AG04449 (cell line): ENCODE measurements around the gene ENOX1.

Experiments
- CTCF ChIA-PET: fragments of 350-600 bp; formaldehyde crosslinking; extraction: SDS; loops from one replicate; lab custom pipeline; 2021; ENCODE audit warnings: antibody characterized with exemption; lab: Yijun Ruan, JAX
- POLR2A ChIA-PET: fragments of 400-600, 350-600 bp; formaldehyde crosslinking; extraction: SDS; loops from one replicate; lab custom pipeline; 2020; ENCODE audit warnings: antibody characterized with exemption, inconsistent platforms; lab: Yijun Ruan, JAX
- DNase-seq: peaks from one replicate; pipeline ENCODE4 v3.0.0-alpha.2; 2010; ENCODE audit warnings: low read depth, low spot score
- H3K4me3 ChIP-seq: 2 replicates; pipeline ENCODE4 v1.5.1; 2011; ENCODE audit warnings: low read depth, mild to moderate bottlenecking, control low read depth, low read length
- CTCF ChIP-seq: IDR thresholded peaks from one replicate; pipeline ENCODE4 v1.5.1; 2011; ENCODE audit warnings: mild to moderate bottlenecking, moderate library complexity, low read length, control low read depth, inconsistent platforms; ENCODE audit not compliant: insufficient read depth; ENCODE audit errors: missing control alignments

Gene ENOX1

GRCh38 chr13:43544011-43544410 lies 242.8 kb downstream of the ENOX1 start:
- ChIA-PET CTCF (no interaction called here), POLR2A (interaction anchor here (1.4 kb wide), 1 partner anchor 27 kb away, joined by 11 read pairs; no protein-coding TSS in a partner anchor)
- no peak for TF ChIP-seq CTCF
- DNase-seq = no peak
- H3K4me3 ChIP-seq = no peak overlapping the region

- ChIA-PET CTCF (interaction anchor here (0.5 kb wide), 1 partner anchor 242 kb away, joined by 3 read pairs; no protein-coding TSS in a partner anchor), POLR2A (interaction anchor here (1.4 kb wide), 1 partner anchor 27 kb away, joined by 11 read pairs; no protein-coding TSS in a partner anchor)
- no peak for TF ChIP-seq CTCF
- H3K4me3 ChIP-seq = no peak overlapping the region
- no peak for DNase-seq
These were observed 243.4 kb downstream of the ENOX1 start for GRCh38 chr13:43543331-43543730.

- H3K4me3 ChIP-seq = no peak overlapping the region
- CTCF ChIA-PET = interaction anchor here (1.2 kb wide), 1 partner anchor 268 kb away, joined by 3 read pairs; no protein-coding TSS in a partner anchor
- POLR2A ChIA-PET = interaction anchor here (1.0 kb wide), 1 partner anchor 21 kb away, joined by 3 read pairs; no protein-coding TSS in a partner anchor
- no peak for TF ChIP-seq CTCF
- peak; percentile 63 for DNase-seq
These were observed 249.6 kb downstream of the ENOX1 start for GRCh38 chr13:43537124-43537523.

GRCh38 chr13:43529796-43530195 lies 257.0 kb downstream of the ENOX1 start:
- no peak for DNase-seq
- POLR2A ChIA-PET = no interaction called here
- no peak for TF ChIP-seq CTCF

GRCh38 chr13:43528992-43529391 lies 257.8 kb downstream of the ENOX1 start:
- CTCF ChIA-PET = no interaction called here
- no peak for DNase-seq
- POLR2A ChIA-PET = no interaction called here
- H3K4me3 ChIP-seq = no peak overlapping the region
- no peak for TF ChIP-seq CTCF

More at GRCh38 chr13:43529796-43530195, 257.0 kb downstream of the ENOX1 start:
- no peak overlapping the region for H3K4me3 ChIP-seq
- CTCF ChIA-PET = no interaction called here

GRCh38 chr13:43522788-43523187 lies 264.0 kb downstream of the ENOX1 start:
- POLR2A ChIA-PET = no interaction called here

More at GRCh38 chr13:43522788-43523187, 264.0 kb downstream of the ENOX1 start:
- no peak overlapping the region for H3K4me3 ChIP-seq
- TF ChIP-seq CTCF = no peak
- DNase-seq = peak; percentile 59
- CTCF ChIA-PET = no interaction called here
